ENCODE data around the gene FGF14. TPM values are rescaled to one million over a fixed set of nuclear protein-coding genes. Genes with fewer than 3 reads are reported as not detected.

FGF14 gene
- total RNA-seq, 4 donors from 2014 or later: 0.36 to 1.9 (median 0.45) TPM

- no peak for TF ChIP-seq CTCF (IDR thresholded peaks at IDR 0.05)
- TF ChIP-seq POLR2A (IDR thresholded peaks at IDR 0.05): no peak
- intact Hi-C loops (cut with DNase I; ENCODE audit: low total_unique reads): no loop called here
- no peak for DNase-seq (ENCODE audit: low spot score in 2 of 2)
- 62 to 67% methylated on average over 2 of the region's 2 CpGs for WGBS, 2 donors
- H3K4me3 ChIP-seq (ENCODE audit: low read depth, poor library complexity, severe bottlenecking): no peak overlapping the region
Observed at GRCh38 chr13:102190930-102191329, 210.9 kb downstream of the FGF14 start.

- H3K4me3 ChIP-seq (ENCODE audit: low read depth, poor library complexity, severe bottlenecking): no peak overlapping the region
- WGBS, 2 donors: 83 to 93% methylated on average over 4 of the region's 4 CpGs
- no peak for TF ChIP-seq CTCF (IDR thresholded peaks at IDR 0.05)
- no peak for TF ChIP-seq POLR2A (IDR thresholded peaks at IDR 0.05)
- intact Hi-C loops (cut with DNase I; ENCODE audit: low total_unique reads): no loop called here
- no peak for DNase-seq (ENCODE audit: low spot score in 2 of 2)
Observed at GRCh38 chr13:102187313-102187712, 214.5 kb downstream of the FGF14 start.

GRCh38 chr13:102185375-102185984 is 216.4 kb downstream of the FGF14 start:
- no peak for TF ChIP-seq CTCF (IDR thresholded peaks at IDR 0.05)
- no peak for TF ChIP-seq POLR2A (IDR thresholded peaks at IDR 0.05)
- intact Hi-C loops (cut with DNase I; ENCODE audit: low total_unique reads): no loop called here
- H3K4me3 ChIP-seq (ENCODE audit: low read depth, poor library complexity, severe bottlenecking): no peak overlapping the region
- WGBS, 2 donors: 47 to 54% methylated on average over 5 of the region's 5 CpGs
- DNase-seq (ENCODE audit: low spot score in 2 of 2): no peak

- intact Hi-C loops (cut with DNase I; ENCODE audit: low total_unique reads): no loop called here
- DNase-seq (ENCODE audit: low spot score in 2 of 2): no peak
- TF ChIP-seq POLR2A (IDR thresholded peaks at IDR 0.05) (no peak), CTCF (IDR thresholded peaks at IDR 0.05) (no peak)
Observed at GRCh38 chr13:102183509-102184182, 218.2 kb downstream of the FGF14 start.

GRCh38 chr13:102182170-102182569 is 219.7 kb downstream of the FGF14 start:
- H3K4me3 ChIP-seq (ENCODE audit: low read depth, poor library complexity, severe bottlenecking): no peak overlapping the region
- DNase-seq (ENCODE audit: low spot score in 2 of 2): no peak
- intact Hi-C loops (cut with DNase I; ENCODE audit: low total_unique reads): no loop called here
- 93 to 97% methylated on average over 5 of the region's 5 CpGs for WGBS, 2 donors
- TF ChIP-seq POLR2A (IDR thresholded peaks at IDR 0.05): no peak
- no peak for TF ChIP-seq CTCF (IDR thresholded peaks at IDR 0.05)

More at GRCh38 chr13:102183509-102184182, 218.2 kb downstream of the FGF14 start:
- no peak overlapping the region for H3K4me3 ChIP-seq (ENCODE audit: low read depth, poor library complexity, severe bottlenecking)
- WGBS, 2 donors: 75 to 80% methylated on average over 4 of the region's 4 CpGs

Data from lower leg skin (tissue), 4 donors.